HG02870 (cell line): ENCODE results near the gene DNAJA2.
"Not testable (repeated sequence)": the region's sequence is repeated elsewhere in the genome, so short reads cannot be mapped to it uniquely, and the experiment has no call there.

Source experiments
- ATAC-seq: cut with Tn5 transposase; IDR thresholded peaks from one replicate; pipeline ENCODE4 v1.9.1; 2021; ENCODE audit warnings: mild to moderate bottlenecking, moderate library complexity; ENCODE audit not compliant: unreplicated experiment

Gene DNAJA2

GRCh38 chr16:46975908-46976470 lies 2.5 kb upstream of the DNAJA2 start:
- ATAC-seq: no peak

- no peak for ATAC-seq
Observed at GRCh38 chr16:46975165-46975564, 1.7 kb upstream of the DNAJA2 start.

- ATAC-seq: no peak
Observed at GRCh38 chr16:46974352-46974751, 878 bp upstream of the DNAJA2 start.

- ATAC-seq: no peak
Observed at GRCh38 chr16:46973996-46974324, 486 bp upstream of the DNAJA2 start.

- peak; percentile 37 for ATAC-seq
Observed at GRCh38 chr16:46972429-46973206, 856 bp downstream of the DNAJA2 start.

- ATAC-seq: no peak
Observed at GRCh38 chr16:46971271-46971670, 2.2 kb downstream of the DNAJA2 start.

- ATAC-seq: no peak
Observed at GRCh38 chr16:46970089-46970488, 3.4 kb downstream of the DNAJA2 start.

- ATAC-seq: no peak
Observed at GRCh38 chr16:46968063-46968435, 5.4 kb downstream of the DNAJA2 start.

- no peak for ATAC-seq
Observed at GRCh38 chr16:46962629-46963028, 10.8 kb downstream of the DNAJA2 start.

GRCh38 chr16:46961373-46962353 lies 11.8 kb downstream of the DNAJA2 start:
- ATAC-seq: peak; percentile 88

GRCh38 chr16:46954562-46954961 lies 18.9 kb downstream of the DNAJA2 start:
- ATAC-seq: no peak

- ATAC-seq: no peak
Observed at GRCh38 chr16:46950009-46950408, 23.5 kb downstream of the DNAJA2 start.

- no peak for ATAC-seq
Observed at GRCh38 chr16:46949241-46949892, 24.1 kb downstream of the DNAJA2 start.

GRCh38 chr16:46948548-46949166 lies 24.8 kb downstream of the DNAJA2 start:
- ATAC-seq: no peak

GRCh38 chr16:46947900-46948547 lies 25.4 kb downstream of the DNAJA2 start:
- ATAC-seq: peak; percentile 72

- not testable (repeated sequence) for ATAC-seq
Observed at GRCh38 chr16:46944713-46945112, 28.8 kb downstream of the DNAJA2 start.

- ATAC-seq: no peak
Observed at GRCh38 chr16:46937536-46937935, 35.9 kb downstream of the DNAJA2 start.

- ATAC-seq: peak; percentile 38
Observed at GRCh38 chr16:46932802-46933201, 40.7 kb downstream of the DNAJA2 start.

- ATAC-seq: no peak
Observed at GRCh38 chr16:46930861-46931260, 42.6 kb downstream of the DNAJA2 start.
